DND-41 (cell line): ENCODE measurements around the gene RRP9.

ENCODE experiments used
- ATAC-seq: fragments of 200-7000 bp; cut with Tn5 transposase; 3 replicates; pipeline ENCODE4 v1.9.1; 2021; ENCODE audit warnings: low read depth; ENCODE audit not compliant: insufficient read depth
- DNase-seq: peaks from one replicate; pipeline ENCODE4 v3.0.0-alpha.2; 2020
- H2AFZ ChIP-seq: 2 replicates; pipeline ENCODE4 v1.6.0; 2012; ENCODE audit warnings: low read depth, low read length
- H3K27ac ChIP-seq: 2 replicates; pipeline ENCODE4 v1.5.1; 2012; ENCODE audit warnings: low read length, inconsistent platforms
- H3K27me3 ChIP-seq: fragments of 200-600 bp; sonication (generic); 2 replicates; pipeline ENCODE4 v1.6.0; 2012; ENCODE audit warnings: low read length, mild to moderate bottlenecking, inconsistent platforms; ENCODE audit not compliant: insufficient read depth, poor library complexity
- H3K36me3 ChIP-seq: 2 replicates; pipeline ENCODE4 v1.5.1; 2012; ENCODE audit warnings: low read length, inconsistent platforms; ENCODE audit not compliant: insufficient read depth
- H3K4me1 ChIP-seq: 2 replicates; pipeline ENCODE4 v1.5.1; 2012; ENCODE audit warnings: mild to moderate bottlenecking, low read length; ENCODE audit not compliant: insufficient read depth
- H3K4me2 ChIP-seq: 2 replicates; pipeline ENCODE4 v1.6.0; 2012; ENCODE audit warnings: mild to moderate bottlenecking, moderate library complexity, low read length, inconsistent platforms; ENCODE audit not compliant: insufficient read depth
- H3K4me3 ChIP-seq, 2 experiments: fragments of 200-600 bp in 1 of 2; shearing (Covaris generic) in 1 of 2; 2 replicates each; pipeline ENCODE4 v1.5.1; 2012 to 2016; ENCODE audit warnings: inconsistent platforms in 2 of 2, low read length in 2 of 2, mild to moderate bottlenecking in 2 of 2, low read depth in 1 of 2, moderate library complexity in 1 of 2
- H3K79me2 ChIP-seq: 2 replicates; pipeline ENCODE4 v1.6.0; 2012; ENCODE audit warnings: low read length, inconsistent platforms; ENCODE audit not compliant: insufficient read depth
- H3K9ac ChIP-seq: 2 replicates; pipeline ENCODE4 v1.6.0; 2012; ENCODE audit warnings: low read depth, mild to moderate bottlenecking, inconsistent platforms, low read length, moderate library complexity
- H3K9me3 ChIP-seq: 2 replicates; pipeline ENCODE4 v1.5.1; 2012; ENCODE audit warnings: low read length, moderate library complexity, mild to moderate bottlenecking, inconsistent platforms; ENCODE audit not compliant: insufficient read depth, severe bottlenecking
- H4K20me1 ChIP-seq: 2 replicates; pipeline ENCODE4 v1.6.0; 2012; ENCODE audit warnings: low read length; ENCODE audit not compliant: insufficient read depth
- EZH2 ChIP-seq: IDR thresholded peaks from 3 replicates; pipeline ENCODE4 v1.6.1; 2012; ENCODE audit warnings: borderline replicate concordance, low read depth, mild to moderate bottlenecking, moderate library complexity, low read length, inconsistent platforms; ENCODE audit not compliant: severe bottlenecking
- TF ChIP-seq, protein P1 (sequence below): IDR thresholded peaks from 2 replicates; pipeline ENCODE4 v1.5.1; 2012; ENCODE audit warnings: borderline replicate concordance, low read length, moderate library complexity, mild to moderate bottlenecking; ENCODE audit not compliant: poor library complexity, severe bottlenecking; ENCODE audit errors: extremely low read depth

The RRP9 gene

GRCh38 chr3:51966922-51967383 is 25.2 kb upstream of the RRP9 start:
- H3K9ac ChIP-seq = peak overlapping the region; percentile 64
- H3K27ac ChIP-seq = peak overlapping the region; percentile 53; the same call in 1 of the 2 replicates
- H3K4me2 ChIP-seq = peak overlapping the region; percentile 95
- H3K36me3 ChIP-seq = peaks cover 10% of the 10 kb centered on the region
- H3K9me3 ChIP-seq = no peaks in the 10 kb centered on the region
- TF ChIP-seq, protein P1, sequence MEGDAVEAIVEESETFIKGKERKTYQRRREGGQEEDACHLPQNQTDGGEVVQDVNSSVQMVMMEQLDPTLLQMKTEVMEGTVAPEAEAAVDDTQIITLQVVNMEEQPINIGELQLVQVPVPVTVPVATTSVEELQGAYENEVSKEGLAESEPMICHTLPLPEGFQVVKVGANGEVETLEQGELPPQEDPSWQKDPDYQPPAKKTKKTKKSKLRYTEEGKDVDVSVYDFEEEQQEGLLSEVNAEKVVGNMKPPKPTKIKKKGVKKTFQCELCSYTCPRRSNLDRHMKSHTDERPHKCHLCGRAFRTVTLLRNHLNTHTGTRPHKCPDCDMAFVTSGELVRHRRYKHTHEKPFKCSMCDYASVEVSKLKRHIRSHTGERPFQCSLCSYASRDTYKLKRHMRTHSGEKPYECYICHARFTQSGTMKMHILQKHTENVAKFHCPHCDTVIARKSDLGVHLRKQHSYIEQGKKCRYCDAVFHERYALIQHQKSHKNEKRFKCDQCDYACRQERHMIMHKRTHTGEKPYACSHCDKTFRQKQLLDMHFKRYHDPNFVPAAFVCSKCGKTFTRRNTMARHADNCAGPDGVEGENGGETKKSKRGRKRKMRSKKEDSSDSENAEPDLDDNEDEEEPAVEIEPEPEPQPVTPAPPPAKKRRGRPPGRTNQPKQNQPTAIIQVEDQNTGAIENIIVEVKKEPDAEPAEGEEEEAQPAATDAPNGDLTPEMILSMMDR = no peak
- no peak for TF ChIP-seq EZH2
- peaks cover 25% of the 10 kb centered on the region for H3K4me1 ChIP-seq
- ATAC-seq (peak; percentile 20; the same call in 2 of the 3 replicates), DNase-seq (no peak)
- H3K79me2 ChIP-seq = no peaks in the 10 kb centered on the region
- H4K20me1 ChIP-seq = peaks cover 3% of the 10 kb centered on the region; the same call in 1 of the 2 replicates
- H3K27me3 ChIP-seq = no peaks in the 10 kb centered on the region
- H3K4me3 ChIP-seq = peak overlapping the region; percentile 28 to 72; a peak in 3 of 4 replicates
- H2AFZ ChIP-seq = peak overlapping the region; percentile 67

DNA sequence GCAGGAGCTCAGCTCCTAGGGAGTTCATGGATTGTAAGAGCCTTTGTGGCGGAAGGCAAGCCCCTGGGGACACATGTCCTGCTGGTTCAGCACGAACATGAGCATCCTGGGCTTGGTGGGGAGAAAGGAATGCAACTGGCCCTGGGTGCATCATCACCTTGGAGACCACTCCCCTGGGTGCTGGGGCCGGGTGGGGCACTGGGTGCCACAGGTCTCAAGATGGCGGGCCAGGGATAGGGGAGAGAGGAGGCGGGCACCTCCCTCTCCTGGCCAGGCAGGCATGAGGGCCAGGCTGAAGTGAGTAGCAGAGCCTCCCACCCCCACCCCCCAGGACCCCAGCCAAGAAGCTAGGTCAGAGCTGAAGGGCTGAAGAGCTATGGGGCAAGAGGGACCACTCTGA is 24.8 kb upstream of the RRP9 start:
- TF ChIP-seq, protein P1 = no peak
- TF ChIP-seq EZH2 = no peak
- no peak overlapping the region; the same call in 1 of the 2 replicates for H3K27ac ChIP-seq
- peak overlapping the region; percentile 28 to 72; a peak in 3 of 4 replicates for H3K4me3 ChIP-seq

DNA sequence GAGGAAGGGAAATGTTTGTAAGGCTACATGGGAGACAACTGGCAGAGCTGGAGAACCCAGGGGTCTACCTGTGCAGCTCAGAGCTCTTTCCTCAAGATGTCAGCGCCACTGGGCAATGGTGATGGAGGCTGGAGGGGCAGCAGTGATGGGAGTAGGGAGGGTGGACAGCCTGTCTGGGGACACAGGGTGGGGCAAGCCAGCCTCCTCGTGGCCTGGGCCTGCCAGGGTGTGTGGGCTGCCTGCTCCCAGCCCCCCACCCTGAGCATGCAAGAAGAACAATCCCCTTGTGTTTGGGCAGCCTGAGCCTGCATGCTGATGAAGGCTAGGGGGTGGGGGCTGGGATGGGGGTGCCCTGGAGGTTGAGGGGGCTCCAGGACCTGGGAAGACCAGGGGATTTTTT is 24.3 kb upstream of the RRP9 start:
- no peak overlapping the region for H3K27ac ChIP-seq
- DNase-seq (no peak), ATAC-seq (no peak)
- no peaks in the 10 kb centered on the region for H3K79me2 ChIP-seq
- H2AFZ ChIP-seq = no peak overlapping the region
- H3K4me1 ChIP-seq = peaks cover 25% of the 10 kb centered on the region
- no peak overlapping the region for H3K4me3 ChIP-seq
- peaks cover 3% of the 10 kb centered on the region; the same call in 1 of the 2 replicates for H4K20me1 ChIP-seq
- no peak for TF ChIP-seq EZH2
- TF ChIP-seq, protein P1 = no peak
- H3K36me3 ChIP-seq = peaks cover 4% of the 10 kb centered on the region
- H3K27me3 ChIP-seq = no peaks in the 10 kb centered on the region
- H3K9ac ChIP-seq = peak overlapping the region; percentile 64; the same call in 1 of the 2 replicates
- no peaks in the 10 kb centered on the region for H3K9me3 ChIP-seq
- peak overlapping the region; percentile 95 for H3K4me2 ChIP-seq

More for the DNA sequence above, 24.8 kb upstream of the RRP9 start:
- Histone ChIP-seq H4K20me1 (peaks cover 3% of the 10 kb centered on the region; the same call in 1 of the 2 replicates), H3K27me3 (no peaks in the 10 kb centered on the region), H2AFZ (peak overlapping the region; percentile 67), H3K4me1 (peaks cover 25% of the 10 kb centered on the region), H3K36me3 (peaks cover 9% of the 10 kb centered on the region), H3K9ac (peak overlapping the region; percentile 64), H3K4me2 (peak overlapping the region; percentile 95), H3K9me3 (no peaks in the 10 kb centered on the region), H3K79me2 (no peaks in the 10 kb centered on the region)
- ATAC-seq = no peak
- no peak for DNase-seq

GRCh38 chr3:51964521-51964920 is 22.8 kb upstream of the RRP9 start:
- Histone ChIP-seq H3K9me3 (no peaks in the 10 kb centered on the region), H3K36me3 (peaks cover 2% of the 10 kb centered on the region; the same call in 1 of the 2 replicates), H4K20me1 (peaks cover 3% of the 10 kb centered on the region; the same call in 1 of the 2 replicates), H3K4me1 (peaks cover 25% of the 10 kb centered on the region), H3K9ac (no peak overlapping the region), H3K4me2 (no peak overlapping the region), H3K79me2 (no peaks in the 10 kb centered on the region), H3K27ac (no peak overlapping the region), H3K27me3 (no peaks in the 10 kb centered on the region), H3K4me3 (no peak overlapping the region), H2AFZ (no peak overlapping the region)
- ATAC-seq = no peak
- TF ChIP-seq, protein P1 = no peak
- no peak for TF ChIP-seq EZH2
- DNase-seq = no peak
